ENCODE data around the gene KIAA1549.

The KIAA1549 gene

GRCh38 chr7:138825049-138825721, 156.0 kb downstream of the KIAA1549 start:
- DNase-seq (ENCODE audit: low spot score): no peak
- in situ Hi-C loops (cut with MboI; ENCODE audit: low pct_unique_long_range_greater_than_20kb, low sequenced_read_pairs, unreplicated experiment): no loop called here
- TF ChIP-seq, protein P1, sequence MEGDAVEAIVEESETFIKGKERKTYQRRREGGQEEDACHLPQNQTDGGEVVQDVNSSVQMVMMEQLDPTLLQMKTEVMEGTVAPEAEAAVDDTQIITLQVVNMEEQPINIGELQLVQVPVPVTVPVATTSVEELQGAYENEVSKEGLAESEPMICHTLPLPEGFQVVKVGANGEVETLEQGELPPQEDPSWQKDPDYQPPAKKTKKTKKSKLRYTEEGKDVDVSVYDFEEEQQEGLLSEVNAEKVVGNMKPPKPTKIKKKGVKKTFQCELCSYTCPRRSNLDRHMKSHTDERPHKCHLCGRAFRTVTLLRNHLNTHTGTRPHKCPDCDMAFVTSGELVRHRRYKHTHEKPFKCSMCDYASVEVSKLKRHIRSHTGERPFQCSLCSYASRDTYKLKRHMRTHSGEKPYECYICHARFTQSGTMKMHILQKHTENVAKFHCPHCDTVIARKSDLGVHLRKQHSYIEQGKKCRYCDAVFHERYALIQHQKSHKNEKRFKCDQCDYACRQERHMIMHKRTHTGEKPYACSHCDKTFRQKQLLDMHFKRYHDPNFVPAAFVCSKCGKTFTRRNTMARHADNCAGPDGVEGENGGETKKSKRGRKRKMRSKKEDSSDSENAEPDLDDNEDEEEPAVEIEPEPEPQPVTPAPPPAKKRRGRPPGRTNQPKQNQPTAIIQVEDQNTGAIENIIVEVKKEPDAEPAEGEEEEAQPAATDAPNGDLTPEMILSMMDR (IDR thresholded peaks at IDR 0.05; ENCODE audit: extremely low read depth, insufficient read depth, missing control alignments): no peak

GRCh38 chr7:138822867-138823535, 158.2 kb downstream of the KIAA1549 start:
- no peak for DNase-seq (ENCODE audit: low spot score)
- in situ Hi-C loops (cut with MboI; ENCODE audit: low pct_unique_long_range_greater_than_20kb, low sequenced_read_pairs, unreplicated experiment): no loop called here
- TF ChIP-seq, protein P1 (IDR thresholded peaks at IDR 0.05; ENCODE audit: extremely low read depth, insufficient read depth, missing control alignments): no peak

DNA sequence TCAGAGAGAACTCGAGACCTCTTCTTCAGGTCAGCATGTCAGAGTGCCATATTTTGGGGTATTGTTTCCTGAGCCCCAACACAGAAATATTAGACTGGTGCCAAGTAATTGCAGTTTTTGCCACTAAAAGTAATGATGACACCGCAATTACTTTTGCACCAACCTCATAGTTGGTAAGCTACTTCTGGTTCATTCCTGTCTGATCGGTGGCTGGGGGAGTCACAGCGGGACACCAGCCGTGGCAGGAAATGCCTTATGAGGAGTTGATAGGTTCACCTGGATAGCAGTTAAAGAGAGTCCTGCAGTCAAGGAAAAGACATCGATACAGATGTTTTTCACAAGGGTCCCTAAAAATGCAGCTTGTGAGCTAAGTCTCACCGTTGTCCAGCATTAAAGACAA, 159.3 kb downstream of the KIAA1549 start:
- in situ Hi-C loops (cut with MboI; ENCODE audit: low pct_unique_long_range_greater_than_20kb, low sequenced_read_pairs, unreplicated experiment): no loop called here
- DNase-seq (ENCODE audit: low spot score): no peak
- TF ChIP-seq, protein P1 (IDR thresholded peaks at IDR 0.05; ENCODE audit: extremely low read depth, insufficient read depth, missing control alignments): no peak

- TF ChIP-seq, protein P1 (IDR thresholded peaks at IDR 0.05; ENCODE audit: extremely low read depth, insufficient read depth, missing control alignments): no peak
Observed at GRCh38 chr7:138819625-138820024, 161.6 kb downstream of the KIAA1549 start.

DNA sequence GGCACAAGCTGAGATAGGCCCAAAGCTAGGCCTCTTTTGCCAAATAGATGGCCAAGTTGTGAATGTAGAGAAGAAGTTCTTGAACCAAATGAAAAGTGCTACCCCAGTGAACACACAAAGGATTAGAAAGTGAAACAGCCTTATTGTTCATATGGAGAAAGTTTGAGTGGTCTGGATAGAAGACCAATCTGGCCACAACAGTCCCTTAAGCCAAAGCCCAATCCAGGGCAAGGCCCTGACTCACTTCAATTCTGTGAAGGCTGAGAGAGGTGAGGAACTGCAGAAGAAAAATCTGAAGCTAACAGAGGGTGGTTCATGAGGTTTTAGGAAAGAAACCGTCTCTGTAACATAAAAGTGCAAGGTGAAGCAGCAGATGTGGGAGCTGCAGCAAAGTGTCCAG, 164.5 kb downstream of the KIAA1549 start:
- TF ChIP-seq, protein P1 (IDR thresholded peaks at IDR 0.05; ENCODE audit: extremely low read depth, insufficient read depth, missing control alignments): no peak
- DNase-seq (ENCODE audit: low spot score): no peak

More at GRCh38 chr7:138819625-138820024, 161.6 kb downstream of the KIAA1549 start:
- in situ Hi-C loops (cut with MboI; ENCODE audit: low pct_unique_long_range_greater_than_20kb, low sequenced_read_pairs, unreplicated experiment): no loop called here
- no peak for DNase-seq (ENCODE audit: low spot score)

GRCh38 chr7:138814816-138815332, 166.3 kb downstream of the KIAA1549 start:
- TF ChIP-seq, protein P1 (IDR thresholded peaks at IDR 0.05; ENCODE audit: extremely low read depth, insufficient read depth, missing control alignments): no peak
- in situ Hi-C loops (cut with MboI; ENCODE audit: low pct_unique_long_range_greater_than_20kb, low sequenced_read_pairs, unreplicated experiment): no loop called here
- DNase-seq (ENCODE audit: low spot score): no peak

More for the DNA sequence above, 164.5 kb downstream of the KIAA1549 start:
- in situ Hi-C loops (cut with MboI; ENCODE audit: low pct_unique_long_range_greater_than_20kb, low sequenced_read_pairs, unreplicated experiment): no loop called here
